Aorta (tissue), 5 donors: ENCODE data around the gene DNAH2. TPM values are rescaled to one million over a fixed set of nuclear protein-coding genes. Genes with fewer than 3 reads are reported as not detected.

ENCODE experiments used
- ATAC-seq: fragments of 200-7000 bp; cut with Tn5 transposase; one replicate; pipeline ENCODE4 v1.9.1; 2022; ENCODE audit warnings: moderate library complexity; ENCODE audit not compliant: low FRiP score
- DNase-seq, 2 donors: peaks; one replicate each; pipeline ENCODE4 v3.0.0-alpha.2; 2020
- H3K27ac ChIP-seq, 2 donors: one replicate each; pipeline ENCODE4 v1.5.1; 2013; ENCODE audit warnings: low read length in 2 of 2, mild to moderate bottlenecking in 2 of 2, moderate library complexity in 2 of 2, control low read depth in 1 of 2, inconsistent platforms in 1 of 2, low read depth in 1 of 2
- H3K27me3 ChIP-seq, 2 donors: one replicate each; pipeline ENCODE4 v1.6.1; 2013; ENCODE audit warnings: control low read depth in 1 of 2, low read length in 1 of 2, mild to moderate bottlenecking in 1 of 2, moderate library complexity in 1 of 2; ENCODE audit not compliant: insufficient read depth in 2 of 2, control insufficient read depth in 1 of 2
- H3K36me3 ChIP-seq, 2 donors: one replicate each; pipeline ENCODE4 v1.6.1; 2013; ENCODE audit warnings: control low read depth in 1 of 2, low read length in 1 of 2, mild to moderate bottlenecking in 1 of 2; ENCODE audit not compliant: insufficient read depth in 2 of 2, control insufficient read depth in 1 of 2
- H3K4me1 ChIP-seq, 2 donors: one replicate each; pipeline ENCODE4 v1.6.1; 2013; ENCODE audit warnings: low read length in 2 of 2, control low read depth in 1 of 2, mild to moderate bottlenecking in 1 of 2, moderate library complexity in 1 of 2; ENCODE audit not compliant: insufficient read depth in 2 of 2, control insufficient read depth in 1 of 2
- H3K4me3 ChIP-seq, 2 donors: one replicate each; pipeline ENCODE4 v1.5.1; 2013; ENCODE audit warnings: low read length in 2 of 2, control low read depth in 1 of 2, mild to moderate bottlenecking in 1 of 2
- H3K9me3 ChIP-seq: one replicate; pipeline ENCODE4 v1.6.1; 2013; ENCODE audit warnings: mild to moderate bottlenecking, low read length; ENCODE audit not compliant: control insufficient read depth
- WGBS, 2 donors: extraction: QIAGEN DNeasy Blood & Tissue Kit; methylation state at CpG; one replicate each; pipeline ENCODE4 v1.1.7; 2013; 5-methylcytosine and 5-hydroxymethylcytosine counted together
- intact Hi-C, 2 donors: fragments of 100-400 bp; cut with DNase I; formaldehyde crosslinking; loops; one replicate each; pipeline versions ENCODE4 v1.14.2 to v1.15.0; 2022
- polyA plus RNA-seq, 2 donors: library from polyadenylated mRNA; stranded (reverse); fragments of 200-250 nt; gene quantifications; one replicate each; pipeline ENCODE4 v1.2.3, GENCODE V29; 2013
- total RNA-seq, 2 donors: library from RNA; stranded (reverse); fragmentation: NEBNext Ultra II Directional; extraction: Animal tissue kit (Norgen Biotek cat#: 25700); gene quantifications; one replicate each; pipeline ENCODE4 v1.2.1, GENCODE V29; 2021
- donor health status: healthy with polysubstance abuse.
- donor health status: Bipolar disorder and iron deficiency.
- donor health status: DM: no; HTN: no; CAD: no.
- donor health status: DM: no; HTN: no; CAD: no.
- donor health status: DM: yes; HTN: yes; CAD: no.

Gene DNAH2
- total and polyA plus RNA-seq, 4 donors, result 0.08 to 1.6 (median 0.16) TPM; not detected in 1

DNA sequence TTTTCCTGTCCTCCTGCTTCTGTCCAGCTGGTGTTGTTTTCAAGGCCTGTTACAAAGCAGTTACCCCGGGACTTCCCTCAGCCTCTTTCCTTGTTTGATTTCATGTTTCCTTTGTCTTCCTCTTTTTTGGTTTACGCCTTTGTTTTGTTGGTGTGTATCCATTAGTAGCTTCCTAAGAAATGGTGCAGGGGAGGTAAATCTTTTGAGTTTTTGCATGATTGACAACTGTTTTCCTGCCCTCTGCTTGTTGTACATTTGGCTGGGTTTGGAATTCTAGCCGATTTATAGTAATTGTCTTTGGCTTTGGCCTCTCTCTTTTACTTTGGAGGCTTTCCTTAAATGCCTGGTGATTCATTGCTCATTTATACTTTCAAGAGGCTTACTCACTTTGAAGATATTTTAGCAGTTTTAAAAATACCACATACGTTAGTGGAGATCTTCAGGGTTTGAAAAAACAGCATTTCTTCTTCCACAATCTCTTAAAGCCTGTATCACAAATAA lies 32.8 kb downstream of the DNAH2 start:
- H3K27me3 ChIP-seq, result no peaks in the 10 kb centered on the region
- H3K27ac ChIP-seq, result no peak overlapping the region
- H3K36me3 ChIP-seq, result no peaks in the 10 kb centered on the region
- ATAC-seq (no peak), DNase-seq (no peak)
- peaks cover 0 to 2% of the 10 kb centered on the region in 2 donors for H3K4me1 ChIP-seq
- no peak overlapping the region for H3K4me3 ChIP-seq
- intact Hi-C loops, result no loop called here
- no peaks in the 10 kb centered on the region for H3K9me3 ChIP-seq
- WGBS, 2 donors, result 36 to 41% methylated on average over 4 of the region's 4 CpGs

DNA sequence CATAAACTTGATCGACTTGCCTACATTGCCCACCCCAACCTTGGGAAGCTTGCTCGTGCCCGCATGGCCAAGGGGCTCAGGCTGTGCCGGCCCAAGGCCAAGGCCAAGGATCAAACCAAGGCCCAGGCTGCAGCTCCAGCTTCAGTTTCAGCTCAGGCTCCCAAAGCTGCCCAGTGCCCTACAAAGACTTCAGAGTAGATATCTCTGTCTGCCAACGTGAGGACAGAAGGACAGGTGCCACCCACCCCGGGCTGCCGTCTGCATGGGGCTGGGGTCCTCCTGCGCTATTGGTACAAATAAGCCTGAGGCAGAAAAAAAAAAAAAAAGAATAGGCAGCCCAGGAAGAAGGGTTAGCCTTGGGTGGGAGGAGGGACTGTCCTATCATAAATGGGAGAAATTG lies 37.1 kb downstream of the DNAH2 start:
- Histone ChIP-seq H3K27me3 (no peaks in the 10 kb centered on the region), H3K36me3 (no peaks in the 10 kb centered on the region), H3K27ac (no peak overlapping the region), H3K4me3 (no peak overlapping the region), H3K4me1 (peaks cover 0 to 2% of the 10 kb centered on the region in 2 donors), H3K9me3 (no peaks in the 10 kb centered on the region)
- 76 to 81% methylated on average over 8 of the region's 8 CpGs for WGBS, 2 donors
- DNase-seq, result no peak
- intact Hi-C loops, result no loop called here
- no peak for ATAC-seq

GRCh38 chr17:7755095-7755890 lies 37.7 kb downstream of the DNAH2 start:
- H3K36me3 ChIP-seq, result no peaks in the 10 kb centered on the region
- H3K9me3 ChIP-seq, result no peaks in the 10 kb centered on the region
- H3K27ac ChIP-seq, result no peak overlapping the region
- intact Hi-C loops, result no loop called here
- H3K4me1 ChIP-seq, result no peaks in the 10 kb centered on the region
- no peak overlapping the region for H3K4me3 ChIP-seq
- ATAC-seq, result no peak
- no peaks in the 10 kb centered on the region for H3K27me3 ChIP-seq
- no peak for DNase-seq
- 49% methylated on average over 9 of the region's 9 CpGs for WGBS, 2 donors

DNA sequence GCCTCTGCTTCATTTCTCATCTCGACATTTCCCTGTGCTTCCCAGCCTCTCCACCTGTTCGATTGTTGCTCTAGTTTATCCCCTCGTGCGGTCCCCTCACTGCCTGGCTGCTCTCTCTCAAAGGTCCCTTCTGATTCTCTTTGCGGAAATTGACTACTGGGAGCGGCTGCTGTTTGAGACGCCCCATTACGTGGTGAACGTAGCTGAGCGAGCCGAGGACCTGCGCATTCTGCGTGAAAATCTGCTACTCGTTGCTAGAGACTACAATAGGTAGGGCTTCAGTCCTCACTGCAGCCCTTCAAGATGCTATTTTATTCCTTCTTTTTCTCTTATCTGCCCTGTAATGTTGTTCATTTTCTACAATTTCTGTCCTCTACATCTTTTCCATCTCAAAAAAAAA lies 39.4 kb downstream of the DNAH2 start:
- Histone ChIP-seq H3K4me3 (no peak overlapping the region), H3K9me3 (no peaks in the 10 kb centered on the region), H3K4me1 (no peaks in the 10 kb centered on the region), H3K27me3 (no peaks in the 10 kb centered on the region), H3K36me3 (no peaks in the 10 kb centered on the region), H3K27ac (no peak overlapping the region)
- intact Hi-C loops, result no loop called here
- ATAC-seq, result no peak
- no peak for DNase-seq
- WGBS, 2 donors, result 87 to 88% methylated on average over 14 of the region's 14 CpGs

DNA sequence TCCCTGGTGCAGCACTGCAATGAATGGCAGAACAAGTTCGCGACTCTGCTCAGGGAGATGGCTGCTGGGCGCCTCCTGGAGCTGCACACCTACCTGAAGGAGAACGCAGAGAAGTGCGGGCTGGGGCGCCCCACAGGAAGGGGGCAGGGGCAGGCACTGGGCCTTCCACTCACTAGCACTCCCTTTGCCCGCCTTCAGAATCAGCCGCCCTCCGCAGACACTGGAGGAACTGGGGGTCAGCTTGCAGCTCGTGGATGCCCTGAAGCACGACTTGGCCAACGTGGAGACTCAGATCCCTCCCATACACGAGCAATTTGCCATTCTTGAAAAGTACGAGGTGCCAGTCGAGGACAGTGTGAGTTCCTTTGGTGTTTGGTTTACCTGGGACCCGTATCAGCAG lies 46.4 kb downstream of the DNAH2 start:
- Histone ChIP-seq H3K4me3 (no peak overlapping the region), H3K36me3 (no peaks in the 10 kb centered on the region), H3K4me1 (no peaks in the 10 kb centered on the region), H3K27me3 (no peaks in the 10 kb centered on the region), H3K9me3 (no peaks in the 10 kb centered on the region), H3K27ac (no peak overlapping the region)
- intact Hi-C loops, result no loop called here
- 77 to 83% methylated on average over 16 of the region's 16 CpGs for WGBS, 2 donors
- DNase-seq, result no peak
- no peak for ATAC-seq

GRCh38 chr17:7767004-7767403 lies 49.5 kb downstream of the DNAH2 start:
- Histone ChIP-seq H3K27me3 (no peaks in the 10 kb centered on the region), H3K9me3 (no peaks in the 10 kb centered on the region), H3K36me3 (no peaks in the 10 kb centered on the region), H3K4me3 (no peak overlapping the region), H3K4me1 (no peaks in the 10 kb centered on the region), H3K27ac (no peak overlapping the region)
- 86 to 90% methylated on average over 10 of the region's 10 CpGs for WGBS, 2 donors
- intact Hi-C loops, result no loop called here
- DNase-seq (no peak), ATAC-seq (no peak)

DNA sequence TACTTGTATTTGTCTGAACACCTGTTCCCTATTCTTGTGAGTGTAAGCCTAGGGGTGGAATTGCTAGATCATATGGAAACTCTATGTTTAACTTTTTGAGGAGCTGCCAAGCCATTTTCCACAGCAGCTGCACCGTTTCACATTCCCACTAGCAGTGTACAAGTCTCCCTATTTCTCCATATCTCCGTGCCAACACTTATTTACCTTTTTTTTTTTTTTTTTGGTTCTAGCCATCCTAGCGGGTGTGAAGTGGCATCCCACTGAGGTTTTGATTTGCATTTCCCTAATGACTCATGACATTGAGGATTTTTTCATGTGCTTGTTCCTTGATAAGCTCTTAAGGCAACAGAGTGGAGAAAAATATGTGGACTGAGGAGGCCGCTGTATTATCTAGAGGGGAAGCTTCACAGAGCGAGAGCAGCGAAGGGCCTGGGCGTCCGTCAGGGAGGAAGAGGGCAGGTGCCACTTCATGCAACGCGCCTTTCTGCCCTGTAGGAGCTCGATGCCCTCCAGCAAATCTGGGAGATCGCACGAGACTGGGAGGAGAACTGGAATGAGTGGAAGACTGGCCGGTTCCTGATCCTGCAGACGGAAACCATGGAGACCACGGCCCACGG lies 50.0 kb downstream of the DNAH2 start:
- no peak for DNase-seq
- ATAC-seq, result no peak
- Histone ChIP-seq H3K4me1 (no peaks in the 10 kb centered on the region), H3K9me3 (no peaks in the 10 kb centered on the region), H3K36me3 (no peaks in the 10 kb centered on the region), H3K4me3 (no peak overlapping the region), H3K27me3 (no peaks in the 10 kb centered on the region), H3K27ac (no peak overlapping the region)
- intact Hi-C loops, result no loop called here
- WGBS, 2 donors, result 53 to 60% methylated on average over 17 of the region's 17 CpGs

GRCh38 chr17:7769854-7770253 lies 52.3 kb downstream of the DNAH2 start:
- intact Hi-C loops, result no loop called here
- Histone ChIP-seq H3K27ac (no peak overlapping the region), H3K36me3 (no peaks in the 10 kb centered on the region), H3K9me3 (no peaks in the 10 kb centered on the region), H3K27me3 (no peaks in the 10 kb centered on the region), H3K4me1 (no peaks in the 10 kb centered on the region), H3K4me3 (no peak overlapping the region)
- WGBS, 2 donors, result 83 to 86% methylated on average over 4 of the region's 4 CpGs
- DNase-seq, result no peak
- no peak for ATAC-seq

GRCh38 chr17:7774055-7774521 lies 56.5 kb downstream of the DNAH2 start:
- ATAC-seq, result no peak
- H3K27me3 ChIP-seq, result no peaks in the 10 kb centered on the region
- intact Hi-C loops, result no loop called here

More at GRCh38 chr17:7774055-7774521, 56.5 kb downstream of the DNAH2 start:
- no peak for DNase-seq
- Histone ChIP-seq H3K4me3 (no peak overlapping the region), H3K36me3 (no peaks in the 10 kb centered on the region), H3K4me1 (no peaks in the 10 kb centered on the region), H3K27ac (no peak overlapping the region), H3K9me3 (no peaks in the 10 kb centered on the region)
- 70 to 75% methylated on average over 9 of the region's 9 CpGs for WGBS, 2 donors
